Central memory CD4-positive, alpha-beta T cell (primary cell): ENCODE measurements around the gene ZNF12.
"Not testable (repeated sequence)": the region's sequence is repeated elsewhere in the genome, so short reads cannot be mapped to it uniquely, and the experiment has no call there.

Experiments
- DNase-seq: peaks from one replicate; pipeline ENCODE4 v3.0.0; 2022
- total RNA-seq, 3 experiments: gene quantifications; one replicate each; lab custom pipeline; 2026; lab: John Stamatoyannopoulos, UW

The ZNF12 gene
- 43.4 to 94.8 (median 56.0) reads per million in 3 experiments for total RNA-seq

DNA sequence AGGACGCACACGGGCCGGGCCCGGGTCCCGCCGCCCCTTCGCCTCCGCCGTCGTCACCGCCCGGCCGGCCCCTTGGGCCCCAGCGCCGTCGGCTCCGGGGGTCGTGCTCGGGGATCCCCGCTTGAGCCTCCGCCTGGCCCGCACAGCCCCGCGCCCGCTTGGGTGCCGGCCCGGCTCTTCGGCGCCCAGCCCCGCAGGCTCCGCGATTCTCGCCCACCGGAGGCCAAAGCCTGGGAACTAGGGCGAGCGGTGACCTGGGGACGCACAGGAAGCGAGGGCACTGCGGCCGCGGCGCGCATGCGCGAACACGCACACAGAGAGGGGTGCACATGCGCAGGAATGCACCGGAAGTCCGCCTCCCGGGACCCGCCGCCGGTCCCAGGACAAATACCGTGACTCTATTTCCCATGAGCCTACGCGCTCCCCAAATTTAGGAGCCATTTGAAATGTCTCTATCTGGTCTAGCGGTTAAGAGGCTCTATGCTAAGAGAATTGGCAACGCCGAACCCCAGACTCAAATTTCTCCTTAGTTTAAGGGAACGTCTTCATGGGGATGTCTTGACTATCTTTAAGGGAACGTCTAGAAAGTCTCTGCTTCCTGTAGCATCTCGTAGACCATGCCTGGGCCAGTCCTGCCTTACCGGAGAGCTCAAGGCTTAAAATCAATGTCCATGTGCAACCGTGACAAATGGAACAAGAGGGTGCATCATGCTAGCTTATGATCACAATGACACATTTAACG, at the start of gene ZNF12:
Gene ZNF12, minus strand, starts transcription at position 282 of the 742 bp plus-strand sequence. CDS start 1,774 bp downstream, outside the sequence.
- peak; percentile 92 for DNase-seq

DNA sequence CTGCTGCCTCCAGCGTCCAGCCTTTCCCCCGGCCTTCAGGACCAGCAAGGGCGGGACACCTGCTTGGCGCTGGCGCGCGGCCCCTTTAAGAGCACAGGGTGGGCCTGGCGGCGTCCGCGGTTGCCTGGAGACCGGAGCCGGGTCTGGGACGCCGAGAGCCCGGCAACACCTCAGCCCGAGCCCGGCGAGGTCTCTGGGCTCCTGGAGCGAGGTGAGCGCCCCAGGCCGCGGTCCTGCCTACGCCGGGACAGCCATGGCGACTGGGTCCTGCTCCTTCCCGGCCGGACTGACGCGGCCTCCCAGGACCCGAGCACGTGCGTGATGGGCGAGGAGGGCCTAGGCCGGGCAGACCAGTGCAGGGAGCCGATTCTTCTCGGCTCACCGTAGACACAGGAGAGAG, 47.2 kb upstream of the ZNF12 start, which contains the start of gene RSPH10B2:
Gene RSPH10B2, plus strand, starts transcription at position 140 of the 400 bp plus-strand sequence. CDS start 3,575 bp downstream, outside the sequence.
- not testable (repeated sequence) for DNase-seq

DNA sequence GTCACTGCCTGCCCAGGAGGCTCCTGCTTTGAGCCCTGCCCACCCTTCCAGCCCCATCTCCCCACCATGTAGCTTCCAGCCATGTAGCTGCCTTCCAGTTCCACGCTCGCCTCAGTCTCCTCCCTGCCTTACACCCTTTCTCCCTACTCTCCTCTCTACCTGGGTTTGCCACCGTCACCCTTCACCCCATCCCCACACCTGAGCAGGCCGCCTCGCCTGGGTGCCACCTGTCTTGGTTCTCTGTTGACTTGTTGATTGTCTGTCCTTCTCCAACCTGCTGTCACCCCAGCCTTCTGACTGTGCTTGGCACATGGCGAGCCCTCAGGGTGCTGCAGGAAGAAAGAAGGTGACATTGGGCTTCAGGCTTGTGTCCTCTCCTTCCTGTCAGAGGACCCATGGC, 43.4 kb upstream of the ZNF12 start:
- DNase-seq: not testable (repeated sequence)

DNA sequence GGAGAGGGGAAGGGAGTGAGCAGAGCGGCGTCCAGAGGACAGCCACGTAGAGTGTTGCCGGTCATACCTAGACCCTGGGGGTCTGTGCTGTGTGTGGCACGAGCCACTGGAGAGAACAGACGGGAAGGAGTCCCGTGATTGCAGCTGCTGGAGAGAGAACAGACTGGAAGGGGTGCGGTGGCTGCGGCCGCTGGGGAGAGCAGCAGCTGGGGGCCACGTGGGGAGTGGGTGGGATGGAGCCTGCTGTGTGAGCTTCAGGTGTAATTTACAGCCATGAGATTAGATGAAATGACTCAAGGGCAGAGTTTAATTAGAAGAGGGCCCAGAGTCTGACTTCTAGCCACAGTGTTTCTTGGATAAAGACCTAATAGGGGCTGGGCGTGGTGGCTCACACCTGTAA, 42.6 kb upstream of the ZNF12 start:
- DNase-seq: not testable (repeated sequence)

DNA sequence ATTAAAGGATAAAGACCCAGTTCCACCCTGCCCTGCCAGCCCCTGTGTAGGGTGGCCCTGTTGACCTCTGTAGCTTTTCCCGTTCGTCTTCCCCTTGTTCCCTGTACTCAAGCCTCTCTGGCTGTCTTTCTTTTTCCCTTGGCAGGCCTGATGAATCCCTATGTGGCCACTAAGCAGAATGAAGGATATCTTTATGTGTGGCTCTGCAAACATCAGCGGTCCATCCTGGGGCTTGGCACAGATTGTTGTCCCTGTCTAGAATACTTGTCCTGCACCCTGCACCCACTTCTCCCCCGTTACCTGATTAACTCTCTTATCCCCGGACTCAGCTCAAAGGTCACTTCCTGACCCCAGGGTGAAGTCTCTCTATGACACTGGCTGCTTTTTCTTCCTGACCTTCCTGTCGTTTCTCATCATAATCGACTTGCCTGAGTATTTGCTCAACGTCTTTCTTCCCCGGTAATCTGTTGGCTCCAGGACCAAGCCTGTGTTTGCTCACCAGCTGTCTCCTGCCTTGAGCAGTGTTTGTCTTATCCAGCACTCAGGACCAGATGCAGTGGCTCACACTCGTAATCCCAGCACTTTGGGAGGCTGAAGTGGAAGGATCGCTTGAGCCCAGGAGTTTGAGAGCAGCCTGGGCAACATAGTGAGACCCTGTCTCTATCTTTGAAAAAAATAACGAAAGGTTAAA, 37.8 kb upstream of the ZNF12 start:
- DNase-seq: not testable (repeated sequence)

DNA sequence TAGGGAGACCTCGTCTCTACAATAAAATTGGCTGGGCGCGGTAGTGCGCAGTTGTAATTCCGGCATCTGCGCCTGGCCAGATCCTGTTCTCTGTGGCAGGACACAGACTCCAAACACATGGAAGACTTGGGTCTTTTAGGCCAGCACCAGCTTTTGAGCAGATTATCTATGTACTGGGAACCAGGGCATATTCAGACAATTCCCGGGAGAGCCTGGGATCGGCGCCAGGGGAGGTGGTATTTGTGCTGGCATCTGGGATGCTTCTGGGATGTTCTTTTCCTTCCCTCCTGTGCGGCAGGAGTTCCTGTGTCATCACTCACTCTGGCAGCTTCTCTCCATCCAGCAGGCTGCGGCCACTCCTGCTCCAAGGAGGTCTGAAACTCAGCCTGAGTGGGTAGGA, 31.7 kb upstream of the ZNF12 start:
- not testable (repeated sequence) for DNase-seq

DNA sequence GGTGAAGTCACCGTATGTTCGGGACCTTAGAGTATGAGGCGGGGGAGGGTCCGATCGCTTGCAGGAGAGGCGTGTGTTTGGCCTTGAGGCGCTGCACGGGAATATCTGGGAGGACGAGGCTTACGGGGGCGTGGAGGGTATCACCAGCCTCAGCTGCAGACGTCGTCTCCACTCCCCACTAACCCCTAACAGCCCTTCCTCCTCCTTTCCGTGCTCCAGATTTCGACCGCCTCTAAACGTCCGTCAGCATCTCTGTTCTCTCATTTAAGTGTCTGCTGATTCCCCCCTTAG, 23.5 kb upstream of the ZNF12 start:
- DNase-seq: no peak

DNA sequence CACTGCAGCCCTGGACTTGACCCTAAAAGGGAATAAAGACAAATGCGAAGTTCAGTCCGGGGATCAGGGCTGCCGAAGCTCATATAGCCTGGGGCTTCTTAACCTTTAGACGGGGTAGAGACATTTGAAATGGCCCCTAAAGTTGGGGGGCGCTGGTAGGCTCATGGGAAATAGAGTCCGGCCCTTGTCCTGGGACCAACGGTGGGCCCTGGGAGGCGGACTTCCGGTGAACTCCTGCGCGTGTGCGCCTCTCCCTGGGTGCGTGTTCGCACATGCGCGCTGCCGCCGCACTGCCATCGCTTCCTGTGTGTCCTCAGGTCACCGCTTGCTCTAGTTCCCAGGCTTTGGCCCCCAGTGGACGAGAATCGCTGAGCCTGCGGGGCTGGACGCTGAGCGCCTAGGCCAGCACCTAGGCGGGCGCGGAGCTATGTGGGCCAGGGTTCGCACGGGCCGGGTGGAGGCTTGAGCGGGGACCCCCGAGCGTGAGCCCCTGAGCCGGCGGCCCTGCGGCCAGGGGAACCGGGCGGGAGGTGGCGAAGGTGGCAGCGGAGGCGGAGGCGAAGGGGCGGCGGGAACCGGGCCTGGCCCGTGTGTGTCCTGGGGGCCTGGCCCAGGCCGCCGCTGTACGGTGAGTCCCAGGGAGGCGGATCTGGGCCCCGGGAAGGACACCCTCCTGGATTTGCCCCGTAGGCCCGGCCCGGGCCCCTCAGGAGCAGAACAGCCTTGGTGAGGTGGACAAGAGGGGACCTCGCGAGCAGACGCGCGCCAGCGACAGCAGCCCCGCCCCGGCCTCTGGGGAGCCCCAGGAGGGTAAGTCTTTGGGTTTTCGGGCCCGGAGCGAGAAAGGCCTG, 23.0 kb upstream of the ZNF12 start:
- peak; percentile 71 for DNase-seq

DNA sequence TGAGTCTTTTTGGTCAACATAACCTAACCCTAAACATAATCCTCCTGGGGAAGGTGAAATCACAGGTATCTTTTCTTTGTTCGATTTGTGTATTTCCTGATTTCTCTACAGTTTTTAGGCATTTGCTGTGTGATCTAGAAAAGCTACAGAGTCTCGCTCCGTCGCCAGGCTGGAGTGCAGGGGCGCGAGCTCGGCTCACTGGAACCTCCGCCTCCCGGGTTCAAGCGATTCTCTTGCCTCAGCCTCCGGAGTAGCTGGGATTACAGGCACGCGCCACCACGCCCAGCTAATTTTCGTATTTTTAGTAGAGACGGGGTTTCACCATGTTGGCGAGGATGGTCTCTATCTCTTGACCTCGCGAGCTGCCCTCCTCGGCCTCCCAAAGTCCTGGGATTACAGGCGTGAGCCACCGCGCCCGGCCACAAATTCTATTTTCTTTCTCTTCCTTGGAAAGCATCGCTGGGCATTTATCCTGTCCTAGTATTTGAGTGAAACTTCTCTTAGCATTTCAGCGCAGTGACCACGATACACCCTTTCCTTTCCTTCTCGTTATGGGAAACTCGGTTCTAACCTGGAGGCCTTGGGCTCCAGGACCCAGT, 22.2 kb upstream of the ZNF12 start:
- not testable (repeated sequence) for DNase-seq

DNA sequence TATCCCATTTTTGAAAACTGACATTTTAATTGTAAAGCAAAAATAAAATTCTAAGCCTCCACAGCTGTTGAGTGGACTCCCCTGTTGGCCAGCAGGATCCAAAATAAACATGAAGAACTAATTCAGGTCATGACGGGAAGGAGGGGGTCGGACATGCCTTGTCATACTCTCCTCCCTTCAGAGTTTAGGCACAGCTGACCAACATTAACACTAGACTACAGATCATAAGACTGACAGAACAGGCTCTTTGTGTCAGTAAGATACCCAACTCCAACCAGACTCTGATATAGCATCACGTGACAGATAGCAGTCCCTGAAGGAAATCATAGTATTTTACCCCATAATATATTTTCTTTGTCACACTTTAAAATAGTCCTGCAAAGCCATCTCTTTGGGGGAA, 20.9 kb upstream of the ZNF12 start:
- DNase-seq: no peak

DNA sequence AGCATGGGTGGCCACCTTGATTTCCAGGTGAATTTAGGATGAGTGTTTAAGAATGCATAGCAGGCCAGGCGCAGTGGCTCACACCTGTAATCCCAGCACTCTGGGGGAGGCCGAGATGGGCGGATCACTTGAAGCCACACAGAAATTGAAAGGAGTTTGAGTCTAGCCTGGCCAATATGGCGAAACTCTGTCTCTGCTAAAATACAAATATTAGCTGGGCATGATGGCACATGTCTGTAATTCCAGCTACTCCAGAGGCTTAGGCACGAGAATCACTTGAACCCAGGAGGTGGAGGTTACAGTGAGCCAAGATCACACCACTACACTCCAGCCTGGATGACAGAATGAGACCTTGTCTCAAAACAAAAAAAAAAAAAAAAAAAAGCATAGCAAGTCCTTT, 19.6 kb upstream of the ZNF12 start:
- DNase-seq: not testable (repeated sequence)

DNA sequence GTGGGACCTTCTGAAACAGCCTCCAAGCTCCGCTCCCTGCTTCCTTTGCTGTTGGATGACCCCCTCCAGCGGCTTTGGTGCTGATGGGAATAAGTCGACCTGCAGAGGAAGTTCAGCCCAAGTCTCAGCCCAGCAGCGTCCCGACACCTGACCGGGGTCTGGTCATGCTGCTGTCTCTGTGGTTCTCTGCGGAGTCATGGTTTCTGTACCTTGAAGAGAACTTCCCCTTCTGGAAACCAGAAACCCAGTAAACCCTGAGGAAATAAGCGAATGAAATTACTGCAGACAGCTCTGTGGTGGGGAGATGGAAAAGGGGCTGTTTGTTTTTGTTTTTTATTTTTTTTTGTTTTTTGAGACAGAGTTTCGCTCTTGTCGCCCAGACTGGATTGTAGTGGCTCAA, 18.3 kb upstream of the ZNF12 start:
- DNase-seq: no peak

DNA sequence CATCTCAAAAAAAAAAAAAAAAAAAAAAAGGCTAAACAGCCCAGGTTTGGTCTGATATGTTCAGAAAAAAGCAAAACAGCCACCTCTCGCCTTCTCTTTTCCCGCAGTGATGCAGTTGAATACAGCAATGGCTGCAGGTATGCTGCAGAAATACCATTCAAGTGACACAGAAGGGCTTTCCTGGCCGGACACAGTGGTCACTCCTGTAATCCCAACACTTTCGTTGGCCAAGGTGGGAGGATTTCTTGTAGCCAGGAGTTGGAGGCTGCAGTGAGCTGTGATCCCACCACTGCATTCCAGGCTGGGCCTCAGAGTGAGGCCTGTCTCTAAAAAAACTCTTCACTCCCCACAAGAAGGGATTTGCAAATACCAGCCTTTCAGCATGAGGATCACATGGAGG, 17.6 kb upstream of the ZNF12 start:
- DNase-seq: not testable (repeated sequence)

DNA sequence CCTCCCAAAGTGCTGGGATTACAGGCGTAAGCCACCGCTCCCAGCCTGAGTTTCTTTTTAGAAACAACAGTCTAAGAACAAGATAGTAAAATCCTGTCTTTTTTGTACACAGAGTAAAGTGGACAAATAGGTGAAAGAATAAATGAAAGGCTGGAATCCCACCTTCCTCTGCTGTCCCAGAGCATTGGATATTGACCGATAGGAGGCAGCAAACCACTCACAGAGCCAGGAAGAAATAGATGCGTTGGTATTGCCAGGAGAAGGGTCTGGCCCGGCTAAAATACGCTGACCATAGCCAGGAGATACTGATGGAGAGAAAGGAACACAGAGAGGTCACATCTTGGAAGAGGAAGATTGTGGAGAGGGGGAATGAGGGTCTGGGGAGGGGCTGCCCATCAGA, 11.4 kb upstream of the ZNF12 start:
- DNase-seq: no peak

DNA sequence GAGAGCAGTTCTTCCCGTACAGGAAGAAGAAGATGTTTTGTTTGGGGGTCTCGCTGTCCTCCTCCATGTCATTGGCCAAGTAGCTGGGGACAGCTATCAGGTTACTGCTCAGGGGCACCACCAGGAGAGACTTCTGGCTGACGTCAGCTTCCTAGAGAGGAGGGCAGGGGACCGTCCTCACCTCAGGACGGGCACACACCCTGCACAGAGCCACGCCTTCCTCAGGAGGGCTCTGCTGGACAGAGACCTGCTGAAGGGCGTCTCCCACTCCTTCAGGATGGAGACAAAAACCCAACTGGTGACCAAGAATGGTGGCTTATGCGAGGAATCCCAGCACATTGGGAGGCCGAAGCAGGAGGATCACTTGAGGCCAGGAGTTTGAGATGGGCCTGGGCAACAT, 9.2 kb upstream of the ZNF12 start:
- not testable (repeated sequence) for DNase-seq

DNA sequence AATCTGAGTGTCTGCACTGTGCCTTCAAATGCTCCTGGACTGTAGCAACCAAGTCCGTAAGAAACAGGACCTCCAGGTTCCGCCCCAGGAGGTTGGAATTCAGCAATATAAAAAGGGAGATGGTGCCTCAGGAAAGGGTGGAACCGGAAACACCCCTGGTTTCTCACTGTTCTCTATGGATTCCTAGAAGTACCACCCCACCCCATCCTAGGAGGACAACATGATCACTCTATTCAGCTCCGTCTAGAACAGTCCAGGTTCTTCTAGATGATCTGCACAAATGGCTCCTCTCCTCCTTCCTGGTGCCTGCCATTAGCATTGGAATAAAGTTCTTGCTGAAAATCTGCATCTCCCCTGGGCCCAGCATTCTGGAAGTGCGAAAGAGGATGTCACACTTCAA, 7.6 kb upstream of the ZNF12 start:
- no peak for DNase-seq

DNA sequence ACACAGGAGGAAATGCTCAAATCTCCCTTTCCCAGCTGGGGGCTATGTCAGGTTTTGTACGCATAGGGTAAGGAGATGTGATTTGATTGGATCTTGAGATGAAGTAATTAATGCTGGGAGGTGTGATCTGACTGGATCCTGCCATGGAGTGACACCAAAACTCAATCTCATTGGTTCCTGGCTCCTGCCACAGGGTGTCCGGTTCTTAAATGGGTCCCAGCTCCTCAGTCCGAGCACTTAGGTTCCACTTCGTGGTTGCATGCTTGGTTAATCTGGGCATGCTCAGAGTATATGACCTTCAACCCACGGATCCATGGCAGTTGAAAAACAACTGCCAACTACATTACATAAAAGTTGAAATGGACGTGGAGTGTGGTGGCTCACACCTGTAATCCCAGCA, 3.1 kb upstream of the ZNF12 start:
- no peak for DNase-seq

DNA sequence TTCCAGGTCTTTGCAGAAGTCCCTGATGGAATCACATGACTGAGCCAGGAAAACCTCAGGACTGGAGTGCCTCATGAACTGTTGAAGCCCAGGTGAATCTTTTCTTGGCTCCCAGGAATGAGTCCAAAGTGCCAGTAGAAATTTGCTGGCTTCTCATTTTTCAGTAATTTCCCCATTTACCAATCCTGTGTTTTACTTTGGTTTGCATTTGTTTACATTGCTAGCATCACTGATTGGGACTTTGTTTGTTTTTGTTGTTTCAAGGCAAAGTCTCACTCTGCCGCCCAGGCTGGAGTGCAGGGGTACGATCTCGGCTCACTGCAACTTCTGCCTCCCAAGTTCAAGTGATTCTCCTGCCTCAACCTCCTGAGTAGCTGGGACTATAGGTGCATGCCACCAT, 1.6 kb upstream of the ZNF12 start:
- DNase-seq: no peak

DNA sequence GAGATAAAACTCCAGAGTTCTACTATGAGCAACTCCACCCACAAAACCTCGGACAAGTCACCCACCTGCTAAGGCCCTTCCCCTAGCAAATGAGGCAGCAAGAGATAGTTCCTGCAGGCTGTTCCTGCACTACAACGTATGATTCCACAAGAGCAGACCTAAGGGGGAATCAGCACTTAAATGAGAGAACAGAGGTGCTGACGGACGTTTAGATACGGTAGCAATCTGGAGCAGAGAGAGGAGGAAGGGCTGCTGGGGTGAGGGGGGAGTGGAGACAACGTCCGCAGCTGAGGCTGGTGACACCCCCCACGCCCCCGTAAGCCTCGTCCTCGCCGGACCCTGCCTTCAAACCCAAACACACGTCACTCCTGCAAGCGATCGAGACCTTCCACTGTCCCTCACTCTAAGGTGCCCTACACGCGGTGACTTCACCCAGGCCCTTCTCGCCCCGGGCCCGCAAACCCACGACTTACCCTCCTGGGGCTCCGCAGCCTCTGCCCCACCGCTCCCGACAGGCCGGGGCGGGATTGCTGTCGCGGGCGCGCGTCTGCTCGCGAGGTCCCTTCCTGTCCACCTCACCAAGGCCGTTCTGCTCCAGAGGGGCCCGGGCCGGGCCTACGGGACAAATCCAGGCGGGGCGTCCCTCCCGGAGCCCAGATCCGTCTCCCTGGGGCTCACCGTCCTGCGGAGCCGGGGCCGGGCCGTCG, 635 bp downstream of the ZNF12 start:
- DNase-seq: peak; percentile 17

DNA sequence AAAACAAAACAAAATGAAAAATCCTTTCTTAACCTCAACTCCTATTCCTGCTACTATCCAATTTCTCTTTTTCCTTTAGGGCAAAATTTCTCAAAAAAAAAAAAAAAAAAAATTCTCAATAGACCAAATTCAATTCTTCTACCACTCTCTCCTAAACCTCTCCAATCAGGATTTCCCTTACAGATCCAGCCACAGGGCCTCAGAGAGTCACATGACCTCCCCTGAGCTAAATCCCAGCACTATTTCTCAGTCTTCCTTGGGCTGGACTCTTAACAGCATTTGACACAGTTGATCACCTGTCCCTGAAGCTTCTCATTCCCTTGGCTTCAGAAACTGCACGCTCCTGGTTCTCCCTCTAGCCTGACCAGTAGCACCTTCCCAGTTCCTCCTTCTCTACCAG, 4.9 kb downstream of the ZNF12 start:
- no peak for DNase-seq

DNA sequence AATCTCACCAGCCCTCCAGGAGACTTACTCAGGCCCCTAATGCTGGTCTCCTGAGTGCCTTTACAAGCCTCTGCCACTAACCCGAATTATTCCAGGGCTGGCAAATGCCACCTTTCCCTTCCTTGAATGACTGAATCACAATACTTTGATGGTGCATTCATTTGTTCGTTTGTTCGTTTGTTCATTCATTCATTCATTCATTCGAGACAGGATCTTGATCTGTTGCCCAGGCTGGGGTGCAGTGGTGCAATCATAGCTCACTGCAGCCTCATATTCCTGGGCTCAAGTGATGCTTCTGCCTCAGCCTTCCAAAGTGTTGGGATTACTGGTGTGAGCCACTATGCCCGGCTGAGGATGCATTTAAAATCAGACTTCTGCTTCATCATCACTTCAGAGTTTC, 6.0 kb downstream of the ZNF12 start:
- no peak for DNase-seq

DNA sequence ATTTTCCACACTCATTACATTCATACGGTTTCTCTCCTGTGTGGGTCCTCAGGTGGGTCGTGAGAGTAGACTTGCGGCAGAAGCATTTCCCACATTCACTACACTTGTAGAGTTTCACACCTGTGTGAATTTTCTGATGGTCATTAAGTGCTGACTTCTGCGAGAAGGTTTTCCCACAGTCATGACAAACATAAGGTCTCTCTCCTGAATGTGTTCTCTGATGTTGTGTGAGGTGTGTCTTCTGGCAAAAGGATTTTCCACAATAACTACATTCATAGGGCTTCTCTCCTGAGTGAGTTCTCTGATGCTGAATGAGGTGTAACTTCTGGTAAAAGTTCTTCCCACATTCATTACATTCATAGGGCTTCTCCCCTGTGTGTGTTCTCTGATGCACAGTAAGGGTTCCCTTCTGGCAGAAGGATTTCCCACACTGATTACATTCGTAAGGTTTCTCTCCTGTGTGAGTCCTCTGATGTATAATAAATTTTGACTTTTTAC, 15.1 kb downstream of the ZNF12 start:
- DNase-seq: no peak
